IPS-18c (cell line): ENCODE measurements around the gene THSD8.
A peak's percentile ranks its signal among the peaks of the same experiment; 100 is the strongest.

Experiments used
- H3K4me3 ChIP-seq: 2 replicates; pipeline ENCODE4 v1.7.0; 2013; ENCODE audit warnings: low read depth, mild to moderate bottlenecking, low read length, moderate library complexity; ENCODE audit not compliant: insufficient read depth
- H3K9me3 ChIP-seq: one replicate; pipeline ENCODE4 v1.6.1; 2013; ENCODE audit warnings: mild to moderate bottlenecking, low read length, moderate library complexity; ENCODE audit not compliant: control insufficient read depth, insufficient read depth

Gene THSD8

DNA sequence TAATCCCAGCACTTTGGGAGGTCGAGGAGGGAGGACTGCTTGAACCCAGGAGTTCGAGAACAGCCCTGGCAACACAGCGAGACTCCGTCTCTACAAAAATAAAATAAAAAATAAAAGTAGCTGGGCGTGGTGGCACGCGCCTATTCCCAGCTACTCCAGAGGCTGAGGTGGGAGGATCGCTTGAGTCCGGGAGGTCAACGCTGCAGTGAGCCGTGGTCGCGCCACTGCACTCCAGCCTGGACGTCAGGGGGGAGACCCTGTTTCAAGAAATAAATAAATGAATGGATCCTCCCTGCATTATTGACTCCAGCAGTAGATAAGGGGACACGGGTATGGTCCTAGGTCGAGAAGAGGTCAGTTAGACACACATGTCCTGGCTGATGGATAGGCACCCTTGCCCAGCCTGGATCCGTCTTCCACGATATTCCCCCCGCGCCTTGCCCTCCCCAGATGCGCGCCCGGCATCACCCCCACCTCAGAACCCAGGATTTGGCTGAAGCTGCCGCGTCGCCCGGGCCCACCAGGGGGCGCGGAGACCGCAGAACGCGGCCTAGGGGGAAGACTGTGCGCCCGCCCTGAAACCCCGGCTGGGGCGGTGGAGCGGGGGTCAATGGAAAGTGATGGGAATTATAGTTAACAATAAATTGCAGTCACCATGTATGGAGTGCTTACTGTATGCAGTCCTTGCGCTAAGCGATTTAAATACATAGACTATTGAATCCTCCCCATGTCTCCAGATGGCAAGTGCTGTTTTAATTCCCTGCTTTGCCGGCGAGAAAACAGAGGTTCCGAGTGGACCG lies 24.5 kb upstream of the THSD8 start:
- peak overlapping the region; percentile 58; the same call in 1 of the 2 replicates for H3K4me3 ChIP-seq
- no peaks in the 10 kb centered on the region for H3K9me3 ChIP-seq

DNA sequence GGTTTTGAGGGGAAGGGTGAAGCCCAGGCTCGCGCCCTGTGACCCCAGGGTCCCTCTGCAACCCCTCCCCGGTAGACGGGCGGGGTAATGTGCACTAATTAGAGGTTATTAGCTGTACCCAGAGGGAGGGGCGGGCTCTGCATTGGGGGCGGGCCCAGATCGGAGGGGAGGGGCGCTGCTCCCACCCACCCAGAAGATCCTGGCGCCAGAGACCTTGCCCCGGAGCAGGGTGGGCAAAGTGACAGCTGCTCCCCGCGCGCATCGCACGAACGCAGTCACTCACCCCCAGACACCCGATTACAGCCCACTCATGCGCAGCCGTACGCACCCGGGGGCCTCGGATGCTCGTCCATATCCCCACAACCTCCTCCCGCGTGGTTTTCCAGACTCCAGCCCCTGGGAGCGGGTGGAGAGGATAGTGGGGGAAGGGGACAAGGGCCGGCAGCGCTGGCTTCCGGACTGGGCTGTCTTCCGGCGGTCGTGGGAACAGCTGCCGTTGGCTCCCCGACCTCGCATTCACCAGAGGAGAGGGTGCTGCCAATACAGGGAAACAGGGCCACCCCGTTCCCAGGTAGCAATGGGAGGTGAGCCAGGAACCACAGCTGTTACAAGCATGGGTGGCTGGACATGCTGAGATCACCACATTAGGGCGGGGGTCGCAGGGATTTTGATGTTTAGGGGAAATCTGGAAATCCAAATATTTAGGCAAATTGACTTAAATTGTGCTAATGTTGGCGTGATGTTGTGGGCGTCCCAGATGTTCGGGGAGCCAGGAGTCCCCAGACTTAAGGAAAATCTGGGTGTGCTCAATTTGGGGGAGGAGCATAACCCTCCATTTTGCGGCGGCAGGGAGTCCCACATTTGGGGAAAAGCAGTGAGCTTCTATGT lies 23.6 kb upstream of the THSD8 start:
- Histone ChIP-seq H3K4me3 (peak overlapping the region; percentile 58), H3K9me3 (no peaks in the 10 kb centered on the region)

DNA sequence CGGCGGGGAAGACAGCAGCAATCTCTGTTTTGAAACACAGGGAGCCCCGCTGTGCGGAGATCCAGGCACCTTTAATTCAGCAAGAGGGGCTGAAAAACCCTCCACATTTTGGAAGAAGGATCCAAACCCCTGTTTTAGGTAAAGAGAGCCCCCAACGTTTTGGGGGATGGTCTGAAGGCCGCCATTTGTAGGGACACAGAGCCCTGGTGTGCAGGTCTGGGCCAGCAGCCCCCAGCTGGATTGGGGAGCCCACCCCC lies 23.0 kb upstream of the THSD8 start:
- H3K9me3 ChIP-seq: no peaks in the 10 kb centered on the region
- peak overlapping the region; percentile 58 for H3K4me3 ChIP-seq

DNA sequence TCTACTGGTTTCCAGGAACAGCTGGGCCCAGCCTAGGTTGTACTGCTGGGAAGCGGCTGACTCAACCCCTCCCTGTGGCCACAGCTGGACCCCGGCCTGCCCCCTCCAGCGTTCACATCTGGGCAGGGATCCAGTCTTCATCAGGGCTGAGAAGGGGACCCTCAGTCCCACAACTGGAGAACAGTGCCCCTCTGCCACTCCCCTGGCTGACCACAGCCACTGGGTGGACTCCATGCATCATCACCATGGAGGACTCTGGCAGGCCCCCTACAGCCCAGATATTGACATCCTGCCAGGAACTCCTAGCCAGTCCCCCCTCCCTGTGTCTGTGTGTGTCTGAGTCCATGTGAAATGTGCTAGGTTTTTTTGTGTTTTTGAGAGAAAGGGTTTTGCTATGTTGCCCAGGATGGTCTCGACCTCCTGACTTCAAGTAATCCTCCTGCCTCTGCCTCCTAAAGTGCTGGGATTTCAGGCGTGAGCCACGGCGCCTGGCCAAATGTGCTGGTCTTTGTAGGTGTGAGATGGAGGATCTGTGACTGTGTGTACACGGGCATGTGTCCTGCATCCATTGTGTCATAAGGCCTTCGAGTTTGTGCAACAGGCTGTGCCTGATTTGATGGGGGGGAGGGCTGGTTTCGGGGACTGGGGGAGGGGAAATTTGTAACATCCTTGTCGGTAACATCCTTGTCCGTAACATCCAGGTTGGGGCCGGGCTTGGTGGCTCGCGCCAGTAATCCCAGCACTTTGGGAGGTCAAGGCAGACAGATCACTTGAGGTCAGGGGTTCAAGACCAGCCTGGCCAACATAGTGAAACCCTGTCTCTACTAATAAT lies 22.5 kb upstream of the THSD8 start:
- no peak overlapping the region; the same call in 1 of the 2 replicates for H3K4me3 ChIP-seq
- H3K9me3 ChIP-seq: no peaks in the 10 kb centered on the region

DNA sequence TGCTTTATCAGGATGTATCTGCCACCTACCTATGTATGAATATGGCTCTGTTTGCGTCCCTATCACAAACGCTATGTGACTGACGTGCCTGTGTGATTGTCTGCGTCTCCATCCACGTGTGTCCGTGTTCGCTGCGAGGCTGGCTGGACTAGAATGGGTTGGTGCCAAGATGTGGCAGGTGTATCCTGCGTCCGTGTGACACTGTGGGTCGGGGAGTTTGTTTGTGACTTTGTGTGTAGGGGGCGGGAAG lies 19.8 kb upstream of the THSD8 start:
- Histone ChIP-seq H3K4me3 (peak overlapping the region; percentile 57), H3K9me3 (no peaks in the 10 kb centered on the region)

DNA sequence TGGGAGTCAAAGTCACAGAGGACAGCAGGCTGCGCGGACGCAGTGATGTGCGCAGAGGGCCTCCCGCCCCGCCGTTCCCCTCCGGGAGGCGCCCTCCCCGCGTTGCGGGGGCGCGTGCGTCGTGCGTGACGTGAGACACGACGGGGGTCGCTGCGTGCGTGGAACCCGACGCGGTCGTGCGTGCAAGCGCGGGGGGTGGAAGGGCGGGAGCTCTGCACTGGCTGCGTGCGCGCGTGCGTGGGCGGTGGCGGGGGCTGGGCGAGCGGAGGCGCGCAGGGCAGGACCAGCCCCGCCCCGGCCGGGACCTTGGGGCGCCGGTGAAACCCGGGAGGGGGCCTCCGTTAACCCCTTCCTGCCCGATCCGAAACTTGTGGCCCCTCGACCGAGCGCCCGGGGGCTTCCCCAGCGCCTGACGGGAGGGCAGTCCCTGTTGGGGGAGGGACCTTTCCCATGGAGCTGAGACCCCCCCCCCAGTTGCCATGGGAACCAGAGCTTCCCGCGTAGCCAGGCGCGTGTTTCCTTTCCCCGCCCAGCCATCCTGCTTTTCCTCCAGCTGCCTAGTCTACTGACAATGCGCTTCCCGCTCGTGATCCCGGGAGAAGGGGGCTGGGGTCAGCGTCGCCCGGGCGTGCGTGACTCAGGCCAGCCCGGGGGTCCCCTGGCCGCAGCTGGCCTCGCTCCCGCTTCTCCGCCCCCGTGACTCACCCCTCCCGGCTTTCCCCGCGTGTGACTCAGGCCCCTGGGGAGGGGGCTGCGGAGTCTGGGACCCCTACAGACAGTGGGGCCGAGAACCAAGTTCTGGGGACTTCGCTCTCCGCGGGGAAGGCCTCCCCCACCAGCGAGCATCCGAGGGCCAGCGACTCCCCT lies 19.2 kb upstream of the THSD8 start:
- Histone ChIP-seq H3K9me3 (no peaks in the 10 kb centered on the region), H3K4me3 (peak overlapping the region; percentile 57)

DNA sequence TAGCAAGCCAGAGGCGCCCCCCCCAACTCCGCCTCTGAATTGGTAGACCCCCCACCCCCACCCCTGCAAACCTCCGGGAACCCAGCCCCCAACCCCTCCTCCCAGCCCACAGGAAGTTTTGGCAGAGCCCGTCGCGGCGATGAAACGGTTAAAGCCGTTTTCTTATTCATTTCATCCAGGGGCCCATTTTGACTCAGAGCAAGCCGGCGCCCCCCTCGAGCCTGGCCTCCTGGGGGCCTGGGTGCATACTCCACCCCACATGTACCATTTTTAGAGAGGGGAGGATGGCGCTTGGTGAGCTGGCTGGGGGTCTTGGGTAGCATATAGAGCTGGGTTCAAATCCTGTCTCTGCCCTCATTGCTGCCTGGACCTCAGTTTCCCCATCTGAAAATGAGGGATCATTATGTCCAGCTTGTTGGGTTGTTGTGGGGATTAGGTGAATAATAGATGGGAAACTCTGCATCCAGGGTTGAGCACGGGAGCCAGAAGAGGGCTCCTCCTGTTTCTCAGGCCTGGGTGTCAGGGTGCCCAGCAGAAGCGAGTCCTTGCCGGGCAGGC lies 18.5 kb upstream of the THSD8 start:
- H3K4me3 ChIP-seq: peak overlapping the region; percentile 57
- no peaks in the 10 kb centered on the region for H3K9me3 ChIP-seq

DNA sequence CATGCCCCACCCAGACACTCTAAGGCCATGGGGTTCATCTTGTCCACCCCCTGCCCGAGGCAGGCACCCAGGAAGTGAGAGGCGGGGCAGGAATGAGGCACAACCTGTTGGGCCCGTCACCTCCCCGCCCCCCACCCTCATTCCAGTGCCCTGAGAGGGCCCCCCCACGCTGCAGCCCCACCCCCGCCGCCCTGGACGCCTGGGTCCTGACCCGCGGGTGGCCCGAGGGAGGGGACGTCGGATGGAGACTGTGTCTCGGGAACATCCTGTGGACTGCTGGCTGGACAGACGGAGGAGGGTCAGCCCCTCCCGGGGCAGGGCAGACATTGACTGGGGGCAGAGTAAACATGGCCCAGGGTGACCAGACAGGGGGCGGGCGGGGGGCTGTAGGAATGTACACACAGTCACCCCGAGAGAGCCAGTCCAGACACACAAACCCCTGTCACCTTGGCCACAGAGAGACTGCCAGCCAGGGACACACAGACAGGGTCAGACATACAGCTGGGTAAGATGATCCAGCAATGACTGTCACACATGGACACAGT lies 17.9 kb upstream of the THSD8 start:
- Histone ChIP-seq H3K9me3 (no peaks in the 10 kb centered on the region), H3K4me3 (peak overlapping the region; percentile 28; the same call in 1 of the 2 replicates)

DNA sequence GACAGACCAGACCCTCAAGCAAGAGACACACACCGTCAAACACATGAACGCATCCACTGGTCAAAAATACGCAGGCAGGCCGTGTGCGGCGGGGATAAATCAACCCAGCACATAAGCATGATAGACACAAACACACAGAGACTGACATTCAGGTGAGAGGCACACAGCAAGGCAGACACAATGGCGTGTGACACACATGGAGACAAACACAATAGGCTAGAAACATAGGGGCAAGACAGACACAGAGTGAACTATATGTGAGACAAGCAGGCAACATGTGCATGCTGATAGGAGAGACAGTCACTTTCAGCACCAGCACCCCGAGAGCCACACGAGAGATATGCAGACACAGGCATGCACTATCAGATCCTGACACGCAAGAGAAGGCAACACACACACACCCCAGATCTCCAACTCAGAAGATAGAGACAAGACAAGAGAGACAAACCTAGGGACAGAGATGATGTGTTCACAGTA lies 17.4 kb upstream of the THSD8 start:
- Histone ChIP-seq H3K9me3 (no peaks in the 10 kb centered on the region), H3K4me3 (no peak overlapping the region)

DNA sequence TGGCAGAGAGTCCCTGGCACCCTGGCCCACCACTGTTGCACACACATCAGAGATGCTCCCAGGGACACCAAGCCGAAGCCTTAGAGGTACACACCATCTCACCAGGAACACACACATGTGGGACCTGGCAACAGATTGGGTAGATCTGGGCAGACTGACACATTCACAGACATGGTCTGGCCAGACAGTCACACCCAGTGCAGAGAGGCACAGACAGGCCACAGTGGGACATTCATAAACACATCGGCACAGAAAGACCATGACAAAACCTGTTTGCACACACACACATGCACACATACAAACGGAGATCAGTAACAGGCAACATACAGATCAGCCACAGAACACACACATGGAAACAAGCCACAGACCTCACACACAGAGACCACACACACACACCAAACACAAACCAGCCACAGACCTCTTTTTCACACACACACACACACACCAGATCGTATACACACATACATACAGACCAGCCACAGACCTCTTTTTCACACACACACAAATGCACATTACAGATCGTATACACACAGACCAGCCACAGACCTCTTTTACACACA lies 16.9 kb upstream of the THSD8 start:
- Histone ChIP-seq H3K4me3 (no peak overlapping the region), H3K9me3 (no peaks in the 10 kb centered on the region)

DNA sequence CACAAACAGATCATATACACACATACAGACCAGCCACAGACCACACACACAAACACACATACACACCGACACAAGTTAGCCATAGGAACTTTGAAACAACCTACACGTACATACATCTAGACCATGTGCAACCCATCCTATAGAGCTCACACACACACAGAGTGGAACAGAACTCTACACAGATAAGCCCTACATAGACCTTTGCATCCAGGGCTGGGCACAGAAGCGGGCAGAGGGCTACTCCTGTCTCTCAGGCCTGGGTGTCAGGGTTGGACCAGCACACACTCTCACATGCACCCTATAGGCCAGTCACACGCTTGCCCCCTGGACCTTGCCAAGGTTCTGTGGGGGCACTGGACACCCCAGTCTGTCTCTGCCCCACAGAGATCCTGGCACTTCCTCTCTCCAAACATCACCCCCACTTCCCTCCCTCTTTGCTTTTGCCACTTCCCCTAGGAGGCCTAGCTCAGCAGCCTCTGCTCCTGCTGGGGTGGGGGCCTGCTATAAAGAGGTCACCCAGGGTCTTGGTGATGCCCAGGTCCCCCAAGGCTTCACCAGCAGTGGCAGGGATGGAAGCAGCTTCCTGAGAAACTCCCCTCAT lies 16.3 kb upstream of the THSD8 start:
- Histone ChIP-seq H3K4me3 (no peak overlapping the region), H3K9me3 (no peaks in the 10 kb centered on the region)

DNA sequence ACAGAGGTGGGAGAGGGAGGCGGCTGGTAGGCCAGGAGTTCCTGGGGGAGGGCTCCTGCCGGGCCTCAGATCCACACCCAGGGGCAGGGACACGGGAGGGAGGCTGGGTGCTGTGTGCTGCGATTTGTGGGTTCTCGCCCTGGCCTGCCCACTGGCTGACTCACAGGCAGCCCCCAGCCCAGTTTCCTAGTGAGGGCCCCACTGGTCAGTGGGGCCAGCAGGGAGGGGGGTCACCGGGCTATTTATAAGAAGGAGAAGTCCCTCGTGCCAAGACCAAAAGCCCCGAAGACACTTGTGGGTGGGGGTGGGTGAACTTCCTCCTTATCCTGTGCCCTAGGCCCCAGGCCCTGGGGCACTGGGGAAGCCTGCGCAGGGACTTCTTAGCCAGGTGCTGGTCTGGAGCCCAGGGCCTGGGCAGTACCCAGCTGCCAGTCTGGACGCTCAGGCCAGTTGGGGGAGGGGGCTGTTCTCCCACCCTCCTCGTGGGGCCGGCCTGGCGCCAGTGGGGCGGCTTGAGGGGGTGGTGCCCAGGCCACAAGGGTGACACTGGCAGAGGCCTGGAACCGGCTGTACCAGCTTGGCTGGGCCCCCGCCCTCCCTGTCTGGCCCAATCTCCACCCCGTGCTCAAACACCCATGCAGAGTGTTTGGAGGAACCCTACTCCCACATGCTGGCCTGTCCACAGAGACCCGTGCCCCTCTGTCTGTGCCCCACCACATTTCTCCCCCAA lies 15.6 kb upstream of the THSD8 start:
- no peak overlapping the region for H3K4me3 ChIP-seq

DNA sequence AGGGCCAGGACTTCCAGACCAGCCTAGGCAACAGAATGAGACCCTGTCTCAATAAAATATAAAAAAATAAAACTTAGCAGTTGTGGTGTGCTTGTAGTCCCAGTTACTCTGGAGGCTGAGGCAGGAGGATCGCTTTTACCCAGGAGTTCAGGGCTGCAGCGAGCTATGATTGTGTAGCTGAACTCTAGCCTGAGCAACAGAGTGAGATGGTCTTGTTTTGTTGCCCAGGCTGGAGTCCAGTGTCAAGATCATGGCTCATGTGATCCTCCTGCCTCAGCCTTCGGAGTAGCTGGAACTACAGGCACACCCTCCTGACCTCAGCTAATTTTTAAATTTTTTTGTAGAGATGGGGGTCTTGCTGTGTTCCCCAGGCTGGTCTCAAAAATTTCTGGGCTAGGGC lies 14.9 kb upstream of the THSD8 start:
- Histone ChIP-seq H3K4me3 (no peak overlapping the region), H3K9me3 (no peaks in the 10 kb centered on the region)

More for the DNA sequence above, 15.6 kb upstream of the THSD8 start:
- H3K9me3 ChIP-seq: no peaks in the 10 kb centered on the region

DNA sequence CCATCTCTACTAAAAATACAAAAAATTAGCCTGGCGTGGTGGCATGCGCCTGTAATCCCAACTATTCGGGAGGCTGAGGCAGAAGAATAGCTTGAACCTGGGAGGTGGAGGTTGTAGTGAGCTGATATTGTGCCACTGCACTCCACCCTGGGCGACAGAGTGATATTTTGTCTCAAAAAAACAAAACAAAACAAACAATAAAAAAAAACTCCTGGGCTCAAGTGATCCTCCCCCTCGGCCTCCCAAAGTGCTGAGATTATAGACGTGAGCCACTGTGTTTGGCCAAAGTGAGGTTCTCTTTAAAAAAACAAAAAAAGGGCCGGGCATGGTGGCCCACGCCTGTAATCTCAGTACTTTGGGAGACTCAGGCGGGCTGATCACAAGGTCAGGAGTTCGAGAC lies 14.4 kb upstream of the THSD8 start:
- no peak overlapping the region for H3K4me3 ChIP-seq
- no peaks in the 10 kb centered on the region for H3K9me3 ChIP-seq

DNA sequence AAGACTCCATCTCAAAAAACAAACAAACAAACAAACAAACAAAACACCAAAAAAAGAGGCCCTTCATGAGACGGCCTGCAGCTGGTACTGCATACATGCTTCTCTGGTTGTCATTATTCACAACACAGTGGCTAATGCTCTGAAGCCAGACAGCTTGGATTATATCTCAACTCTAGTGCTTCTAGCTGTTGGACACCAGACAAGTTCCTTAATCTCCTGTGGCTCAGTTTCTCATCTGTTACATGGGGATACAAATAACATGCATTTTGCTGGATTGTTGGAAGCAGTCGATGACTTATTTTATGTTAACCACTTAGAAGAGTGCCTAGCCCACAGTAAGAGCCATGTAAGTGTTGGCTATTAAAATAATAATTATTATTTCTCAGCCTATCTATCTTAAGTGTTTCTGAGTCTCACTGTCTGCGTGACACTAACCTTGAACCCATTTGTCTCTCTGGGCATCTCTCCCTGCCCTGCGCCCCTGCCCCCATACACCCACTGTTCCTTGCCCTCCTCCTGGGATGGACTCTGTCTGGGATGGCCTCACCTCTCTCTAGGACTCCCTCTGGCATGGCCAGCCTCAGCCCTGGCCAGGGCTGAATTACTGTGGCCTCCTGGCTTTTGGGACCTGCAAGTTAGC lies 13.7 kb upstream of the THSD8 start:
- no peaks in the 10 kb centered on the region for H3K9me3 ChIP-seq
- no peak overlapping the region for H3K4me3 ChIP-seq
